Kidney (tissue), 14 donors: ENCODE measurements around the gene BACH2. TPM values are rescaled to one million over a fixed set of nuclear protein-coding genes. Genes with fewer than 3 reads are reported as not detected.

Source experiments
- DNase-seq, 5 donors: peaks; one replicate each; pipeline ENCODE4 v3.0.0-alpha.2; 2013 to 2020
- FAIRE-seq: peaks from 2 replicates; lab custom pipeline; 2012; peaks lifted over from hg19 to GRCh38; lab: Jason Lieb, UNC
- H3K27ac ChIP-seq, 2 donors: one replicate each; pipeline ENCODE4 v1.7.0; 2013; ENCODE audit warnings: low read depth in 2 of 2, low read length in 2 of 2, inconsistent platforms in 1 of 2
- H3K27me3 ChIP-seq: one replicate; pipeline ENCODE4 v1.7.1; 2013; ENCODE audit warnings: low read length, inconsistent platforms; ENCODE audit not compliant: control insufficient read depth, insufficient read depth
- H3K36me3 ChIP-seq, 3 donors: one replicate each; pipeline versions ENCODE4 v1.7.0 to v1.7.1; 2013; ENCODE audit warnings: low read length in 3 of 3, control low read depth in 1 of 3, inconsistent platforms in 1 of 3; ENCODE audit not compliant: insufficient read depth in 3 of 3, control insufficient read depth in 2 of 3
- H3K4me1 ChIP-seq, 3 donors: one replicate each; pipeline versions ENCODE4 v1.7.0 to v1.7.1; 2013; ENCODE audit warnings: low read length in 3 of 3, inconsistent platforms in 1 of 3, low read depth in 1 of 3; ENCODE audit not compliant: control insufficient read depth in 2 of 3, insufficient read depth in 2 of 3
- H3K4me3 ChIP-seq, 3 donors: one replicate each; pipeline versions ENCODE4 v1.7.0 to v1.8.1; 2013; ENCODE audit warnings: low read length in 3 of 3, control low read depth in 1 of 3, inconsistent platforms in 1 of 3
- H3K9ac ChIP-seq, 3 donors: one replicate each; pipeline versions ENCODE4 v1.7.0 to v1.7.1; 2013; ENCODE audit warnings: low read length in 3 of 3, control low read depth in 1 of 3, inconsistent platforms in 1 of 3
- H3K9me3 ChIP-seq, 3 donors: one replicate each; pipeline versions ENCODE4 v1.7.0 to v1.7.1; 2013; ENCODE audit warnings: low read length in 3 of 3, control low read depth in 1 of 3, inconsistent platforms in 1 of 3; ENCODE audit not compliant: control insufficient read depth in 2 of 3, insufficient read depth in 1 of 3
- intact Hi-C: fragments of 100-400 bp; cut with DNase I; formaldehyde crosslinking; loops from one replicate; pipeline ENCODE4 v1.11.1; 2022
- microRNA-seq: library from miRNA; unstranded; fragments of <30 nt; microRNA quantifications from one replicate; pipeline ENCODE4 v1.2.0, GENCODE V29; 2020
- polyA plus RNA-seq: library from polyadenylated mRNA; stranded (reverse); fragments of 350-450 nt; fragmentation: Illumina TruSeq; extraction: RNeasy Lipid Tissue Mini Kit (QIAGEN cat#74804); gene quantifications from one replicate; pipeline ENCODE4 v1.2.3, GENCODE V29; 2014; ENCODE audit warnings: low read depth, low replicate concordance; ENCODE audit not compliant: insufficient read depth
- total RNA-seq: library from RNA; stranded (reverse); fragmentation: NEBNext Ultra II Directional; extraction: Animal tissue kit (Norgen Biotek cat#: 25700); gene quantifications from one replicate; pipeline ENCODE4 v1.2.1, GENCODE V29; 2021
- TF ChIP-seq, protein P1 (sequence below): IDR thresholded peaks from 3 replicates; pipeline ENCODE4 v1.5.1; 2012; ENCODE audit warnings: mild to moderate bottlenecking, moderate library complexity, borderline replicate concordance; ENCODE audit not compliant: insufficient read depth; ENCODE audit errors: extremely low read depth
- donor health status: control.
- donor health status: control.
- donor health status: control.
- donor health status: control.
- donor health status: control.
- donor health status: DM: yes; HTN: yes; CAD: no.
- donor health status: Normal renal cell carcinoma (clear cell type).

BACH2 gene
- total and polyA plus RNA-seq, 2 donors from 2014 or later = 0.32 to 6.9 TPM

DNA sequence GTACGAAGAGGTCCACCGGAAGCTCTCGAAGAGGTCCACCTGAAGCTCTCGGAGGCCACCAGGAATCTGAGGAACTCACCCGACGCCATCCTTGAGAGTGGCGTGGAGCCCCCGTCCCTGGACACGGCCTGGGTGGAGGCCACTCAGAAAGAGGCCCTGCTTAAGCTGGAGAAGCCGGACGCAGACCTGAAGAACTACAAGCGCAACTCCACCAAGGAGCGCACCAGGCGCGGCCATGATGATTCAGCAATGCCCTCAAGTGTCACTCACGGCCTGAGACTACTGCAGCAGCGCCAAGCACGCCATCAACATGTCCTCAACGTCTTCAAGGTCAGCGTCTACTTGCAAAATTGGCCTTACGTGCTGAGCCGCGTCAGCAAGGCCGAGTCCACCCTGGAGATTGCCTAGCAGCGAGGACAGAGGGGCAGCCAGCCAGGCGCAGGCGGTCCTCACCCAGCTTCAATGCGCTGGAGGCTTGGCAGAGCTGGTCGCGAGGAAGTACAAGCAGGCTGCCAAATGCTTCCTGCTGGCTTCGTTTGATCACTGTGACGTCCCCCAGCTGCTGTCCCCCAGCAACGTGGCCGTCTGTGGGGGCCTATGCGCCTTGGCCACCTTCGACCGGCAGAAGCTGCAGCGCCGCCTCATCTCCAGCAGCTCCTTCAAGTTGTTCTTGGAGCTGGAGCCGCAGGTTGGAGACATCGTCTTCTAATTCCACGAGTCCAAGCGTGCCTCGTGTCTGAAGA lies 410.1 kb downstream of the BACH2 start:
- Histone ChIP-seq H3K27me3 (no peaks in the 10 kb centered on the region), H3K27ac (no peak overlapping the region), H3K9ac (no peak overlapping the region), H3K9me3 (no peaks in the 10 kb centered on the region), H3K4me3 (no peak overlapping the region), H3K36me3 (no peaks in the 10 kb centered on the region), H3K4me1 (no peaks in the 10 kb centered on the region)
- intact Hi-C loops = no loop called here
- DNase-seq (no peak), FAIRE-seq (no peak)
- TF ChIP-seq, protein P1, sequence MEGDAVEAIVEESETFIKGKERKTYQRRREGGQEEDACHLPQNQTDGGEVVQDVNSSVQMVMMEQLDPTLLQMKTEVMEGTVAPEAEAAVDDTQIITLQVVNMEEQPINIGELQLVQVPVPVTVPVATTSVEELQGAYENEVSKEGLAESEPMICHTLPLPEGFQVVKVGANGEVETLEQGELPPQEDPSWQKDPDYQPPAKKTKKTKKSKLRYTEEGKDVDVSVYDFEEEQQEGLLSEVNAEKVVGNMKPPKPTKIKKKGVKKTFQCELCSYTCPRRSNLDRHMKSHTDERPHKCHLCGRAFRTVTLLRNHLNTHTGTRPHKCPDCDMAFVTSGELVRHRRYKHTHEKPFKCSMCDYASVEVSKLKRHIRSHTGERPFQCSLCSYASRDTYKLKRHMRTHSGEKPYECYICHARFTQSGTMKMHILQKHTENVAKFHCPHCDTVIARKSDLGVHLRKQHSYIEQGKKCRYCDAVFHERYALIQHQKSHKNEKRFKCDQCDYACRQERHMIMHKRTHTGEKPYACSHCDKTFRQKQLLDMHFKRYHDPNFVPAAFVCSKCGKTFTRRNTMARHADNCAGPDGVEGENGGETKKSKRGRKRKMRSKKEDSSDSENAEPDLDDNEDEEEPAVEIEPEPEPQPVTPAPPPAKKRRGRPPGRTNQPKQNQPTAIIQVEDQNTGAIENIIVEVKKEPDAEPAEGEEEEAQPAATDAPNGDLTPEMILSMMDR = no peak

Small RNA genes lying within 50 kb of the gene (microRNA-seq; reads per million reads assigned to microRNA genes)
- gene MIR4464 = not detected
